GM12878 (cell line): Measurements from ENCODE around the gene MAP1LC3B. TPM values are rescaled to one million over a fixed set of nuclear protein-coding genes. Genes with fewer than 3 reads are reported as not detected.

ENCODE experiments used
- ATAC-seq: fragments of 200-7000 bp; cut with Tn5 transposase; 3 replicates; pipeline ENCODE4 v1.9.1; 2020; ENCODE audit warnings: mild to moderate bottlenecking, moderate library complexity
- BruUV-seq: library from RNA; stranded (reverse); fragments of 400-500 nt; replicated peaks from 2 replicates; lab custom pipeline; 2021; lab: Mats Ljungman, UMichigan
- CTCF ChIA-PET: fragments of 300-600 bp; sonication (Branson Sonifier 250); formaldehyde crosslinking; extraction: SDS; loops from one replicate; lab custom pipeline; 2021; ENCODE audit warnings: inconsistent platforms; lab: Yijun Ruan, JAX
- POLR2A ChIA-PET: fragments of 350-600 bp; formaldehyde crosslinking; extraction: SDS; loops from one replicate; lab custom pipeline; 2021; ENCODE audit warnings: inconsistent platforms; lab: Charles Lee
- RAD21 ChIA-PET: fragments of 300-600 bp; sonication (Branson Sonifier 250); formaldehyde crosslinking; loops from one replicate; lab custom pipeline; 2023; ENCODE audit warnings: antibody characterized with exemption; ENCODE audit not compliant: unreplicated experiment; lab: Charles Lee
- SMC1A ChIA-PET: fragments of 300-600 bp; sonication (Branson Sonifier 250); formaldehyde crosslinking; loops from one replicate; lab custom pipeline; 2023; ENCODE audit not compliant: unreplicated experiment, uncharacterized antibody; lab: Charles Lee
- DNase-seq: peaks from one replicate; pipeline ENCODE4 v3.0.0-alpha.2; 2011; ENCODE audit warnings: low read depth, low spot score
- FAIRE-seq: peaks from 3 replicates; lab custom pipeline; 2011; peaks lifted over from hg19 to GRCh38; lab: Jason Lieb, UNC
- H2AFZ ChIP-seq: 2 replicates; pipeline ENCODE4 v1.6.0; 2011; ENCODE audit warnings: low read depth, low read length, control low read depth; ENCODE audit not compliant: control insufficient read depth
- H3K27ac ChIP-seq: 2 replicates; pipeline ENCODE4 v1.5.1; 2011; ENCODE audit warnings: control low read depth; ENCODE audit not compliant: control insufficient read depth, insufficient read depth
- H3K27me3 ChIP-seq, 2 experiments: replicated peaks in 1 of 2; 2 replicates each; pipeline versions ENCODE4 v1.6.0 to v1.6.1; 2011; ENCODE audit warnings: low read length in 1 of 2; ENCODE audit not compliant: control insufficient read depth in 2 of 2, insufficient read depth in 2 of 2
- H3K36me3 ChIP-seq, 2 experiments: 2 replicates each; pipeline ENCODE4 v1.5.1; 2011; ENCODE audit warnings: low read length in 1 of 2; ENCODE audit not compliant: control insufficient read depth in 2 of 2, insufficient read depth in 2 of 2
- H3K4me1 ChIP-seq: 2 replicates; pipeline ENCODE4 v1.6.1; 2011; ENCODE audit warnings: mild to moderate bottlenecking, low read length, moderate library complexity, mixed read lengths; ENCODE audit not compliant: control insufficient read depth, insufficient read depth
- H3K4me2 ChIP-seq: 2 replicates; pipeline ENCODE4 v1.6.0; 2011; ENCODE audit warnings: control low read depth; ENCODE audit not compliant: control insufficient read depth, insufficient read depth
- H3K4me3 ChIP-seq: fragments of 200-600 bp; sonication (generic); 2 replicates; pipeline ENCODE4 v1.5.1; 2016
- H3K79me2 ChIP-seq: 2 replicates; pipeline ENCODE4 v1.6.0; 2011; ENCODE audit warnings: low read length; ENCODE audit not compliant: control insufficient read depth, insufficient read depth
- H3K9ac ChIP-seq: 2 replicates; pipeline ENCODE4 v1.8.0; 2011; ENCODE audit warnings: low read length, control low read depth, mixed read lengths; ENCODE audit not compliant: control insufficient read depth, insufficient read depth
- H3K9me3 ChIP-seq: replicated peaks from 3 replicates; pipeline ENCODE4 v1.5.1; 2011; ENCODE audit warnings: mild to moderate bottlenecking, low read length; ENCODE audit not compliant: control insufficient read depth, insufficient read depth
- H4K20me1 ChIP-seq: 2 replicates; pipeline ENCODE4 v1.6.0; 2011; ENCODE audit not compliant: control insufficient read depth, insufficient read depth
- DPF2 ChIP-seq: fragments of 450-650 bp; IDR thresholded peaks from 2 replicates; pipeline ENCODE4 v1.6.1; 2017; ENCODE audit warnings: mild to moderate bottlenecking
- JUNB ChIP-seq: IDR thresholded peaks from 2 replicates; pipeline ENCODE4 v1.6.1; 2016; ENCODE audit warnings: antibody characterized with exemption, mild to moderate bottlenecking
- KLF5 ChIP-seq: fragments of 450-650 bp; IDR thresholded peaks from 2 replicates; pipeline ENCODE4 v1.6.1; 2014; ENCODE audit warnings: mild to moderate bottlenecking; ENCODE audit not compliant: partially characterized antibody
- NBN ChIP-seq: fragments of 450-650 bp; IDR thresholded peaks from 2 replicates; pipeline ENCODE4 v1.6.1; 2016
- NFYA ChIP-seq: IDR thresholded peaks from 2 replicates; pipeline ENCODE4 v1.6.1; 2011; ENCODE audit warnings: low read depth, mild to moderate bottlenecking, low read length, improper control_type of control experiment, borderline replicate concordance
- NR2C2 ChIP-seq: IDR thresholded peaks from 2 replicates; pipeline ENCODE4 v1.6.1; 2011; ENCODE audit warnings: borderline replicate concordance, low read depth; ENCODE audit not compliant: control insufficient read depth, insufficient read length
- NR2F1 ChIP-seq: fragments of 450-650 bp; conservative IDR thresholded peaks from 2 replicates; pipeline ENCODE4 v1.6.1; 2017; ENCODE audit warnings: mild to moderate bottlenecking
- PAX8 ChIP-seq: fragments of 450-650 bp; IDR thresholded peaks from 2 replicates; pipeline ENCODE4 v1.6.1; 2017; ENCODE audit warnings: mild to moderate bottlenecking, moderate library complexity
- RBBP5 ChIP-seq: fragments of 200-600 bp; sonication (generic); conservative IDR thresholded peaks from 2 replicates; pipeline ENCODE4 v1.6.1; 2016
- SIX5 ChIP-seq: IDR thresholded peaks from 2 replicates; pipeline ENCODE4 v1.6.1; 2011; ENCODE audit warnings: mild to moderate bottlenecking, low read depth, low read length, moderate library complexity; ENCODE audit not compliant: severe bottlenecking
- SMAD5 ChIP-seq: IDR thresholded peaks from 2 replicates; pipeline ENCODE4 v1.6.1; 2016; ENCODE audit warnings: antibody characterized with exemption, low read depth
- SRF ChIP-seq, 2 experiments: IDR thresholded peaks; 2 replicates each; pipeline ENCODE4 v1.6.1; 2011; ENCODE audit warnings: low read depth in 2 of 2, low read length in 2 of 2, mild to moderate bottlenecking in 1 of 2, moderate library complexity in 1 of 2
- TCF3 ChIP-seq: IDR thresholded peaks from 2 replicates; pipeline ENCODE4 v1.6.1; 2012; ENCODE audit warnings: low read depth, mild to moderate bottlenecking, low read length, borderline replicate concordance; ENCODE audit not compliant: insufficient read depth
- TCF7 ChIP-seq: IDR thresholded peaks from 2 replicates; pipeline ENCODE4 v1.6.1; 2014; ENCODE audit warnings: antibody characterized with exemption, borderline replicate concordance
- ZNF217 ChIP-seq: fragments of 450-650 bp; IDR thresholded peaks from 2 replicates; pipeline ENCODE4 v1.6.1; 2017; ENCODE audit warnings: antibody characterized with exemption, mild to moderate bottlenecking
- WGBS: methylation state at CpG from one replicate; pipeline ENCODE4 v1.1.6; 2016; ENCODE audit warnings: low lambda C conversion rate; ENCODE audit not compliant: insufficient replicate concordance, insufficient coverage; ENCODE audit errors: missing lambda C conversion rate; 5-methylcytosine and 5-hydroxymethylcytosine counted together
- in situ Hi-C: fragments of 300-500 bp; cut with MboI; formaldehyde crosslinking; loops from 9 replicates; pipeline ENCODE4 v1.14.3; 2018; ENCODE audit warnings: mixed read lengths
- intact Hi-C: fragments of 100-400 bp; cut with micrococcal nuclease; formaldehyde crosslinking; loops from one replicate; pipeline ENCODE4 v1.14.2; 2022; ENCODE audit not compliant: unreplicated experiment
- polyA plus RNA-seq, 11 experiments: library from polyadenylated mRNA; depleted of rRNA in 4 of 11; unstranded in 6 of 11; stranded (reverse) in 5 of 11; fragments of >200 nt; fragmentation: Nextera tagmentation in 4 of 11; fragmentation: Illumina TruSeq in 1 of 11; extraction: Ambion mirVana in 4 of 11; extraction: Trizol in 1 of 11; gene quantifications; 1 replicate in 1 of 11; 2 replicates in 10 of 11; pipeline versions ENCODE4 v1.2.1 to v1.2.3, GENCODE V29; 2011 to 2016; ENCODE audit warnings: inconsistent platforms in 2 of 11, missing spikeins in 2 of 11, low read depth in 1 of 11
- total RNA-seq, 4 experiments: library from RNA; depleted of rRNA in 3 of 4; stranded (reverse); fragments of >200 nt in 3 of 4; fragmentation: Illumina TruSeq in 1 of 4; extraction: Trizol in 1 of 4; gene quantifications; 2 replicates each; pipeline versions ENCODE4 v1.2.1 to v1.2.3, GENCODE V29; 2013 to 2021
- TF ChIP-seq, protein P1 (sequence below): IDR thresholded peaks from 2 replicates; pipeline ENCODE4 v1.6.1; 2011; ENCODE audit warnings: low read depth, low read length, improper control_type of control experiment, borderline replicate concordance
- TF ChIP-seq, protein P2 (sequence below): IDR thresholded peaks from 2 replicates; pipeline ENCODE4 v1.6.1; 2011; ENCODE audit warnings: borderline replicate concordance, low read depth, mild to moderate bottlenecking, moderate library complexity, low read length; ENCODE audit not compliant: insufficient read depth, poor library complexity, severe bottlenecking
- TF ChIP-seq, protein P3 (sequence below): fragments of 450-650 bp; IDR thresholded peaks from 2 replicates; pipeline ENCODE4 v1.6.1; 2014; ENCODE audit warnings: mild to moderate bottlenecking

Gene MAP1LC3B
- total and polyA plus RNA-seq, 10 of the 15 experiments (the other 5 are each of a cell fraction or from before 2014, with no cell fraction given): 6.1 to 42.8 (median 13.7) TPM

DNA sequence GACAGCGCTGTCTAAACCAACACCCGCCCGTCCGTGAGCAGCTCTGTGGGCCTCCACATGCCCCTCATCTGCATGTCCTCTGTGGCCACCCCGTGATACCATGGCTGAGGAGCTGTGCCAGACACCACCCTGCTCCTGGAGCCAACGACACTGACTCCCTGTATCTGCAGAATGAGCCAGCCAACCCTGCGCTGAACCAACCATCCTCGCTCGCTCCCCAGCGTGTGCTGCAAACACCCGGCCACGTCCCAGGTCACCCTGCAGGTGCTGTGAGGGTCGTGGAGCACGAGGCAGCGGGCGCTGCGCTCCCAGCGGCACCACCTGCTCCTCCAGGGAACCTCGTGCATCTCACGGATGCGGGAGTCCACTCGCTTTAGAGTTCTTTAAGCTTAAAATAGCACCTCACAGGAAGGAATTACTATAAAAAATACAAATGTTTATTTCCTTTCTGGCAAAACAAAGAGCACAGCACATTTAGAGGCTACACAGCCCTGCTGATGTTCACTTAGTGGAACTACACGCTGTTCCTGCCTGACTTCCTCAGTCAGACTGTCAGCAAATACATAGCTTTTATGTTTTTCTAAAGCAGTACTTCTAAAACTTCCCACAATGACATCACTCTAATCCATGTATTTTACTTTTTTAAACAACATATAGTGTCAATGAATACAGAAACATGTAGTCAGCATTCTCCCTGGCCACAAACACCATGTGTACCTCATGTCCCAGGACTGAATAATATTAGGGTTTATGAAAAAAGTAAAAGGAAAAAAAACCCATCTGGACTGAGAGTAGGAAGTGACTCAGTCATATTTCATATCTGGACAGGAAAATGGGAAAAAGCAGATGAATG, 43.5 kb downstream of the MAP1LC3B start:
- POLR2A ChIA-PET: no interaction called here
- ATAC-seq: no peak
- H2AFZ ChIP-seq: no peak overlapping the region
- TF ChIP-seq NBN (no peak), SMAD5 (no peak), JUNB (no peak), SRF (IDR thresholded peaks at IDR 0.05; ENCODE audit: low read depth in 2 of 2, low read length in 2 of 2) (no peak), KLF5 (no peak), TCF7 (no peak), SIX5 (no peak), TCF3 (no peak), DPF2 (no peak), RBBP5 (no peak), NR2C2 (no peak), ZNF217 (no peak), NR2F1 (no peak), NFYA (no peak), PAX8 (no peak)
- TF ChIP-seq, protein P1, sequence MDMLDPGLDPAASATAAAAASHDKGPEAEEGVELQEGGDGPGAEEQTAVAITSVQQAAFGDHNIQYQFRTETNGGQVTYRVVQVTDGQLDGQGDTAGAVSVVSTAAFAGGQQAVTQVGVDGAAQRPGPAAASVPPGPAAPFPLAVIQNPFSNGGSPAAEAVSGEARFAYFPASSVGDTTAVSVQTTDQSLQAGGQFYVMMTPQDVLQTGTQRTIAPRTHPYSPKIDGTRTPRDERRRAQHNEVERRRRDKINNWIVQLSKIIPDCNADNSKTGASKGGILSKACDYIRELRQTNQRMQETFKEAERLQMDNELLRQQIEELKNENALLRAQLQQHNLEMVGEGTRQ: no peak
- TF ChIP-seq, protein P2, sequence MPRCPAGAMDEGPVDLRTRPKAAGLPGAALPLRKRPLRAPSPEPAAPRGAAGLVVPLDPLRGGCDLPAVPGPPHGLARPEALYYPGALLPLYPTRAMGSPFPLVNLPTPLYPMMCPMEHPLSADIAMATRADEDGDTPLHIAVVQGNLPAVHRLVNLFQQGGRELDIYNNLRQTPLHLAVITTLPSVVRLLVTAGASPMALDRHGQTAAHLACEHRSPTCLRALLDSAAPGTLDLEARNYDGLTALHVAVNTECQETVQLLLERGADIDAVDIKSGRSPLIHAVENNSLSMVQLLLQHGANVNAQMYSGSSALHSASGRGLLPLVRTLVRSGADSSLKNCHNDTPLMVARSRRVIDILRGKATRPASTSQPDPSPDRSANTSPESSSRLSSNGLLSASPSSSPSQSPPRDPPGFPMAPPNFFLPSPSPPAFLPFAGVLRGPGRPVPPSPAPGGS: no peak
- TF ChIP-seq, protein P3, sequence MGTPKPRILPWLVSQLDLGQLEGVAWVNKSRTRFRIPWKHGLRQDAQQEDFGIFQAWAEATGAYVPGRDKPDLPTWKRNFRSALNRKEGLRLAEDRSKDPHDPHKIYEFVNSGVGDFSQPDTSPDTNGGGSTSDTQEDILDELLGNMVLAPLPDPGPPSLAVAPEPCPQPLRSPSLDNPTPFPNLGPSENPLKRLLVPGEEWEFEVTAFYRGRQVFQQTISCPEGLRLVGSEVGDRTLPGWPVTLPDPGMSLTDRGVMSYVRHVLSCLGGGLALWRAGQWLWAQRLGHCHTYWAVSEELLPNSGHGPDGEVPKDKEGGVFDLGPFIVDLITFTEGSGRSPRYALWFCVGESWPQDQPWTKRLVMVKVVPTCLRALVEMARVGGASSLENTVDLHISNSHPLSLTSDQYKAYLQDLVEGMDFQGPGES: no peak

More for the DNA sequence above, 43.5 kb downstream of the MAP1LC3B start:
- no peaks in the 10 kb centered on the region for H3K4me1 ChIP-seq
- RAD21 ChIA-PET: no interaction called here
- no peak overlapping the region for H3K9ac ChIP-seq
- no peak for FAIRE-seq
- H3K79me2 ChIP-seq: no peaks in the 10 kb centered on the region
- no peaks in the 10 kb centered on the region for H3K36me3 ChIP-seq
- WGBS: 33% methylated on average over 23 of the region's 23 CpGs
- SMC1A ChIA-PET: no interaction called here
- BruUV-seq: no TSS peak
- no peak overlapping the region for H3K27ac ChIP-seq
- H4K20me1 ChIP-seq: no peaks in the 10 kb centered on the region; the same call in 1 of the 2 replicates
- CTCF ChIA-PET: no interaction called here
- no peak overlapping the region for H3K4me3 ChIP-seq
- in situ Hi-C loops (no loop called here), intact Hi-C loops (no loop called here)
- no peak overlapping the region for H3K4me2 ChIP-seq
- peaks cover 0 to 4% of the 10 kb centered on the region in 2 experiments; a peak in 3 of 4 replicates for H3K27me3 ChIP-seq
- no peaks in the 10 kb centered on the region for H3K9me3 ChIP-seq
- DNase-seq: no peak
